ENCODE data around the gene SF3B2.

- no peak for TF ChIP-seq CTCF (conservative IDR thresholded peaks at IDR 0.05; ENCODE audit: low read depth, low read length)
- no peak for TF ChIP-seq EZH2 (IDR thresholded peaks at IDR 0.05; ENCODE audit: borderline replicate concordance, low read depth, low read length, poor library complexity, severe bottlenecking)
Measured at GRCh38 chr11:66046901-66047300, 5.3 kb upstream of the SF3B2 start.
